H9 (cell line): ENCODE results near the gene WIPF2. TPM values are rescaled to one million over a fixed set of nuclear protein-coding genes. Genes with fewer than 3 reads are reported as not detected.

Experiments
- DNase-seq: peaks from one replicate; pipeline ENCODE4 v3.0.0-alpha.2; 2017
- H2AFZ ChIP-seq: one replicate; pipeline ENCODE4 v1.6.1; 2013; ENCODE audit warnings: mild to moderate bottlenecking, low read length, control low read depth, moderate library complexity
- H2AK5ac ChIP-seq: 2 replicates; pipeline ENCODE4 v1.6.1; 2013; ENCODE audit warnings: low read length, control low read depth, mixed read lengths; ENCODE audit not compliant: insufficient read length
- H2BK120ac ChIP-seq: one replicate; pipeline ENCODE4 v1.6.1; 2013; ENCODE audit warnings: low read depth, mild to moderate bottlenecking, low read length, control low read depth, inconsistent platforms; ENCODE audit not compliant: poor library complexity, severe bottlenecking
- H2BK12ac ChIP-seq: 2 replicates; pipeline ENCODE4 v1.6.1; 2013; ENCODE audit warnings: low read length, control low read depth, mixed read lengths, low read depth; ENCODE audit not compliant: insufficient read length
- H2BK15ac ChIP-seq: 2 replicates; pipeline ENCODE4 v1.6.1; 2013; ENCODE audit warnings: low read depth, low read length, control low read depth
- H2BK20ac ChIP-seq: one replicate; pipeline ENCODE4 v1.6.1; 2013; ENCODE audit warnings: low read depth, mild to moderate bottlenecking, low read length, control low read depth, inconsistent platforms; ENCODE audit not compliant: poor library complexity, severe bottlenecking
- H2BK5ac ChIP-seq: 2 replicates; pipeline ENCODE4 v1.6.1; 2013; ENCODE audit warnings: low read length, control low read depth, mixed read lengths; ENCODE audit not compliant: insufficient read length
- H3K14ac ChIP-seq: 2 replicates; pipeline ENCODE4 v1.6.1; 2013; ENCODE audit warnings: low read length, control low read depth; ENCODE audit not compliant: insufficient read depth
- H3K18ac ChIP-seq: 2 replicates; pipeline ENCODE4 v1.6.1; 2013; ENCODE audit warnings: low read depth, mild to moderate bottlenecking, mixed read lengths, low read length, control low read depth; ENCODE audit not compliant: insufficient read length
- H3K23ac ChIP-seq: 2 replicates; pipeline ENCODE4 v1.6.1; 2013; ENCODE audit warnings: low read length, control low read depth, mixed read lengths, low read depth; ENCODE audit not compliant: insufficient read length
- H3K23me2 ChIP-seq: 2 replicates; pipeline ENCODE4 v1.6.1; 2013; ENCODE audit warnings: low read depth, mild to moderate bottlenecking, mixed read lengths, low read length, control low read depth; ENCODE audit not compliant: insufficient read length, poor library complexity, severe bottlenecking
- H3K27ac ChIP-seq: 2 replicates; pipeline ENCODE4 v1.5.1; 2013; ENCODE audit warnings: low read length, control low read depth, mixed read lengths, low read depth; ENCODE audit not compliant: insufficient read length
- H3K27me3 ChIP-seq: 2 replicates; pipeline ENCODE4 v1.6.1; 2013; ENCODE audit warnings: low read length, control low read depth, inconsistent platforms; ENCODE audit not compliant: insufficient read depth
- H3K4ac ChIP-seq: 2 replicates; pipeline ENCODE4 v1.6.1; 2013; ENCODE audit warnings: low read depth, mild to moderate bottlenecking, control low read depth, inconsistent platforms, low read length, moderate library complexity
- H3K4me1 ChIP-seq: 2 replicates; pipeline ENCODE4 v1.6.1; 2013; ENCODE audit warnings: low read length, control low read depth, inconsistent platforms; ENCODE audit not compliant: insufficient read depth
- H3K4me2 ChIP-seq: 2 replicates; pipeline ENCODE4 v1.6.1; 2013; ENCODE audit warnings: low read length, control low read depth, mixed read lengths; ENCODE audit not compliant: insufficient read length, insufficient read depth
- H3K56ac ChIP-seq: 2 replicates; pipeline ENCODE4 v1.6.1; 2013; ENCODE audit warnings: low read depth, mild to moderate bottlenecking, mixed read lengths, low read length, control low read depth; ENCODE audit not compliant: insufficient read length
- H3K79me1 ChIP-seq: 2 replicates; pipeline ENCODE4 v1.6.1; 2013; ENCODE audit warnings: low read depth, mild to moderate bottlenecking, moderate library complexity, low read length, control low read depth, inconsistent platforms; ENCODE audit not compliant: insufficient read depth, poor library complexity, severe bottlenecking
- H3K79me2 ChIP-seq: 2 replicates; pipeline ENCODE4 v1.6.1; 2013; ENCODE audit warnings: low read length, control low read depth, inconsistent platforms; ENCODE audit not compliant: insufficient read depth
- H3K9ac ChIP-seq: 2 replicates; pipeline ENCODE4 v1.6.1; 2013; ENCODE audit warnings: low read length, control low read depth, mixed read lengths; ENCODE audit not compliant: insufficient read length; ENCODE audit errors: extremely low read depth
- H3K9me3 ChIP-seq: one replicate; pipeline ENCODE4 v1.6.1; 2013; ENCODE audit warnings: low read depth, low read length, inconsistent platforms; ENCODE audit not compliant: control insufficient read depth
- H3T11ph ChIP-seq: one replicate; pipeline ENCODE4 v1.6.1; 2013; ENCODE audit warnings: mild to moderate bottlenecking, low read length, control low read depth, inconsistent platforms
- H4K20me1 ChIP-seq: one replicate; pipeline ENCODE4 v1.6.1; 2013; ENCODE audit not compliant: control insufficient read depth, insufficient read length, insufficient read depth
- H4K5ac ChIP-seq: 2 replicates; pipeline ENCODE4 v1.6.1; 2013; ENCODE audit warnings: low read depth, mild to moderate bottlenecking, mixed read lengths, low read length, control low read depth; ENCODE audit not compliant: insufficient read length
- H4K8ac ChIP-seq: replicated peaks from 2 replicates; pipeline ENCODE4 v1.6.1; 2013; ENCODE audit warnings: low read length, control low read depth, mixed read lengths, low read depth; ENCODE audit not compliant: insufficient read length
- H4K91ac ChIP-seq: 2 replicates; pipeline ENCODE4 v1.6.1; 2013; ENCODE audit warnings: low read depth, mild to moderate bottlenecking, moderate library complexity, mixed read lengths, low read length, control low read depth; ENCODE audit not compliant: insufficient read length
- H3K27ac Mint-ChIP-seq, 3 experiments: 2 replicates in 2 of 3; 3 replicates in 1 of 3; pipeline ENCODE4 v1.8.0; 2020 to 2021; ENCODE audit warnings: mixed read lengths in 3 of 3, mild to moderate bottlenecking in 1 of 3, moderate library complexity in 1 of 3
- H3K27me3 Mint-ChIP-seq: 2 replicates; pipeline ENCODE4 v1.8.0; 2021; ENCODE audit warnings: low read depth, mild to moderate bottlenecking, moderate library complexity, mixed read lengths
- H3K36me3 Mint-ChIP-seq, 3 experiments: 2 replicates in 2 of 3; 3 replicates in 1 of 3; pipeline ENCODE4 v1.8.0; 2020 to 2021; ENCODE audit warnings: low read depth in 3 of 3, mixed read lengths in 3 of 3; ENCODE audit not compliant: insufficient read depth in 1 of 3
- H3K4me1 Mint-ChIP-seq, 2 experiments: 2 replicates each; pipeline ENCODE4 v1.8.0; 2020; ENCODE audit warnings: mixed read lengths in 2 of 2
- H3K4me3 Mint-ChIP-seq, 2 experiments: 2 replicates in 1 of 2; 3 replicates in 1 of 2; pipeline ENCODE4 v1.8.0; 2020 to 2021; ENCODE audit warnings: mild to moderate bottlenecking in 2 of 2, mixed read lengths in 2 of 2, moderate library complexity in 1 of 2
- H3K9me3 Mint-ChIP-seq, 2 experiments: 2 replicates in 1 of 2; 3 replicates in 1 of 2; pipeline ENCODE4 v1.8.0; 2020; ENCODE audit warnings: mild to moderate bottlenecking in 2 of 2, mixed read lengths in 2 of 2, moderate library complexity in 1 of 2
- CTCF ChIP-seq: fragments of 200-600 bp; sonication (generic); conservative IDR thresholded peaks from 3 replicates; pipeline ENCODE4 v1.8.0; 2021; ENCODE audit warnings: antibody characterized with exemption, mild to moderate bottlenecking
- WGBS: extraction: QIAGEN DNeasy Blood & Tissue Kit; methylation state at CpG from one replicate; pipeline ENCODE4 v1.1.7; 2013; ENCODE audit warnings: missing lambda C conversion rate, low lambda C conversion rate, mixed read lengths; ENCODE audit not compliant: insufficient read length; ENCODE audit errors: extremely low coverage; 5-methylcytosine and 5-hydroxymethylcytosine counted together
- total RNA-seq: library from RNA; stranded (reverse); gene quantifications from 2 replicates; pipeline ENCODE4 v1.2.1, GENCODE V29; 2021

Gene WIPF2
- total RNA-seq, 1 experiment from 2014 or later = 24.2 TPM

- Mint-ChIP-seq H3K27me3 (no peaks in the 10 kb centered on the region; the same call in 1 of the 2 replicates), H3K36me3 (peaks cover 29 to 43% (median 42%) of the 10 kb centered on the region in 3 experiments), H3K27ac (peak overlapping the region in 2 of 3 experiments; percentile 70 to 81; a peak in 2 of 7 replicates), H3K9me3 (peaks cover 3 to 6% of the 10 kb centered on the region in 2 experiments; a peak in 4 of 5 replicates), H3K4me3 (peak overlapping the region; percentile 41 to 99; a peak in 4 of 5 replicates), H3K4me1 (peaks cover 19 to 30% of the 10 kb centered on the region in 2 experiments)
- Histone ChIP-seq H2BK15ac (no peak overlapping the region), H3K56ac (no peak overlapping the region), H3K23ac (no peak overlapping the region), H3K4me1 (no peaks in the 10 kb centered on the region; the same call in 1 of the 2 replicates), H3K14ac (no peak overlapping the region), H2BK12ac (no peak overlapping the region), H2BK20ac (no peak overlapping the region), H3K23me2 (no peaks in the 10 kb centered on the region), H3K9me3 (no peaks in the 10 kb centered on the region), H3K9ac (no peak overlapping the region), H3K79me1 (peaks cover 3% of the 10 kb centered on the region), H3K4me2 (peak overlapping the region; percentile 19), H4K5ac (no peak overlapping the region), H2BK120ac (no peak overlapping the region), H3T11ph (no peak overlapping the region), H3K4ac (no peak overlapping the region), H4K8ac (no peak overlapping the region), H3K18ac (no peak overlapping the region), H4K20me1 (no peaks in the 10 kb centered on the region), H3K27ac (no peak overlapping the region), H3K27me3 (no peaks in the 10 kb centered on the region), H2BK5ac (no peak overlapping the region), H2AK5ac (no peak overlapping the region), H3K79me2 (peaks cover 16% of the 10 kb centered on the region; the same call in 1 of the 2 replicates), H2AFZ (no peak overlapping the region), H4K91ac (no peak overlapping the region)
- no peak for TF ChIP-seq CTCF
- no peak for DNase-seq
- no CpG with 5 or more reads among the region's 4 CpGs for WGBS
These were observed 68.0 kb downstream of the WIPF2 start for GRCh38 chr17:40287159-40287493.
